ENCODE measurements around the gene DROSHA.

DROSHA gene

GRCh38 chr5:31523041-31523440, 8.9 kb downstream of the DROSHA start:
- DNase-seq = no peak

DNA sequence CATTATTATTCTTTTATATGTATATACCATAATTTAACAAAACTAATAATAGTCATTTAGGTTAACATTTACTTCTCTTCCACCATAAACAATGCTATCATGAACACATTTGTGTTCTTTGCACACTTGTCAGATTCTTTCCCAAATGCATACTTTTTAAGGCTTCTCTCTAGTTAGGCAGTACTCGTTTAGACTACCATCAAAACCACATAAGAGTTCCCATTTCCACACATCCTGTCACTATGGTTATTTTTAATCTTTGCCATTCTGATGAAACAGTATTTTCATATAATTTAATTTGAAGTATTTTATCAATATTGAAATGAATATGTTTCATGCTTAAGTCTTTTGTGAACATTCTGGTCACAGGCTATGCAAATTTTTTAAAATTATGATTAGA, 15.1 kb downstream of the DROSHA start:
- no peak for DNase-seq

GRCh38 chr5:31511305-31511704, 20.6 kb downstream of the DROSHA start:
- no peak for DNase-seq

- DNase-seq = peak in 5 of 56 donors; percentile 4 to 31 (median 21)
Measured at GRCh38 chr5:31504529-31504928, 27.4 kb downstream of the DROSHA start.

DNA sequence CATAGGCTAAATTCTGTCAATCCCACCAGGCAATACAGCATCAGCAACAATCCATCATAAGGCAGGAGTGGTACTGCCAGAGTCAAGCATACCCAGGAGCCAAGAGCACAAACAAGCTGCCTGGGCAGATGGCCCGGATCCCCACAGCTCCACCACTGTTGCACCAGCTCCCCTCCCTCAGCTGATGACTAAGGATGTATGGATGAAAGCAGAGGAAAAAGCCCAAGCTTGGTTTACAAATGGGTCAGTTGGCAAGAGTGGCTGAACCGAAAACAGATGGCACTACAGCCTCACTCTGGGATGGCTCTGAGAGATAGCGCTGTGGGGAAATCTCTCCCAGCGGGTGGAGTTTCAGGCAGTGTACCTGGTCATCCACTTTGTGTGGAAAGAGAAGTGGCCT, 29.4 kb downstream of the DROSHA start:
- DNase-seq = no peak

GRCh38 chr5:31500256-31500655, 31.6 kb downstream of the DROSHA start:
- DNase-seq = no peak

- DNase-seq = no peak
Measured at GRCh38 chr5:31496891-31497290, 35.0 kb downstream of the DROSHA start.

DNA sequence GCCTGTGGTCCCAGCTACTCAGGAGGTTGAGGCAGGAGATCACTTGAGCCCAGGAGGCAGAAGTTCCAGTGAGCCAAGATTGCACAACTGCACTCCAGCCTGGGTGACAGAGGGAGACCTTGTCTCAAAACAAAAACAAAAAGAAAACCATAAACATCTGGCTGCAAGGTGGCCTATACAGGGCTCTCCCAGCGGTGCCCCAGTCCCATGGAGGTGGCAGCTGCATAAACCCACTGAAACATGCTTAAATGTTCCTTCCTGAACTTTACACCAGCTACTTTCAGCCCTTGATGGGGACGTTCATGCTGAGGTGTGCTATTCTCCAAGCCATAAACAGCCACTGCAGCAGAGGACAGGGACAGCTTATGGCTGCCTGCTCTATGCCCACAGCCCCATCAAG, 35.6 kb downstream of the DROSHA start:
- DNase-seq = no peak

DNA sequence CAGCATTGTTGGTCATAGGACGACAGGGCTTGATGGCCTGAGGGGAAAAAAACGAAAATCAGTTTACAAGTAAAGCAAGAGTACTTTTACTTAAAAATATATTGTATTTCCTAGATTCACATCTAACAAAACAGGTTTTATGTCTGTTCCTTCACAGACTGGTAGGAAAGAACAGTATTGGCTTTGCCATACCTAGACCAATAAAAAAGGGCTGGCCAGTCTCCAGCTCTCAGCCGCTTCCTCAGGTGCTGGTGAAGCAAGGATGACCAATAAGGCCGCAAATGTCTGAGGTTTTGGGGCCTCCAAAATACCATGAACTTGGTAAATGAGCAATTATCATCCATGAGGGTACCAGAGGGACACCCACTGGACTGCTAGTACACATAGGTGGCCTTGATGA, 36.6 kb downstream of the DROSHA start:
- DNase-seq = no peak

DNA sequence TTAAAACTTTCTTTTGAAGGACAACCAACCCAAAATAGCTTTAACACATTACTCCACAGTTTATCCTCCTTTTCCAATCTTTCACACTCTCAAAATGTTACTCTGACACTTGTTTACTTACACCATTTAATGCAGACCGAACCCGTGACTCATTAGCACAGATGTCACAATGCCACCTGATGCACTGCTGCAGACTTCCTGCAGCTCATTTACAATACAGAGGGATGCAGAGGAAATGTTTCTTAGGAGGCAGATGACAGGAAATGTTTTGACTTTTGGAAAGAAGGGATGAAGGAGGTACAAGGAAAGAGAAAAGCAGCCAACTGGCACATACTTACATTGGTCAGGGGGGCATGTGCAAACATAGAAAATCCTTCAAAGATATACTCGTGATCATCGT, 39.0 kb downstream of the DROSHA start:
- DNase-seq = no peak

DNA sequence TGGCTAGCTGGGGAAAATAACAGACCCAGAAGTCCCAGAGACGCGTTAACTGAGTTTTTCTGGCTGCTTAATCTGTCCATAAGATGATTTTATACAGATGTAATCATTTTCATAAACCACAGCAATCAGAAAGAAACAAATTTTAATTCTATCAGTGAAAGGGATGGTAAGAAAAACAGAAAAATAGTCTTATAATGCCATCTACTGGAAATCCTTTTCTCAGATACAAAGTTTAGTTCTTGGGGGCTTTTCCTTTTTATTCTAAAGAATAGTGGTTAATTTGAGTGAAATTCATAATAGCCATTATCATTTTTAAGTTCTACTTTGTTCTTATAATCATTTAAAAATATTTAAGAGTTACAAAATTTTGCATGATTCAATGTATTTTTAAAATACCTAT, 44.4 kb downstream of the DROSHA start:
- no peak for DNase-seq

- no peak for DNase-seq
Measured at GRCh38 chr5:31486441-31486840, 45.5 kb downstream of the DROSHA start.

- no peak for DNase-seq
Measured at GRCh38 chr5:31485376-31486207, 46.3 kb downstream of the DROSHA start.

DNA sequence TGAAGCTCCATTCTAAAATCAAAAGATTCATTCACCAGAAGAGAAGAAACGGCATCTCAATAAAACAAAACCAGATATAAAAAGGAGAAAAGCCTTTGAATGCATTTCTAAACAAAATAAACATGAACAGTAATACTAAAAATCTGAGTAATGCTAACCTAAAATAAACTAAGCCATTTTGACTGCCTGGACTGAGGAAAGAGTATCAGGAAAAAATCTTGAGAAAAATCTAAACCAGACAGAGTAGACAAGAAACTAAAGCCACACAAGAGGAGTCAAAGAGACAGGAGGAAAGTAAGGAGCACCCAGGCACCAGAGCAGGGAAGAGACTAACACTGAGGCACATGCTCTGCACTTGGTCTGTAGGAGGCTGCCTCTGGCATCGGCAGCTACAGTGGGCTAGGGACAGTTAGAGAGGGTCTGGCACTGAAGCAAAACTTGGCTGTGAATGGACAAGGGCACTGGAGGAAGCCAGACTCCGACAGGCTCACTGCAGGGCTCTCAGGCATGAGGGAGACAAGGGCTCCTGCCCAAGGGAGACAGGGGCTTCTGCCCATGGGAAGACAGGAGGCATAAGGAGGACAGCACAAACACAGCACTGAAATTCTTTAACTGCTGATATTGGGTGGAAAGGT, 50.2 kb downstream of the DROSHA start:
- DNase-seq = peak in 1 of 56 donors; percentile 9

DNA sequence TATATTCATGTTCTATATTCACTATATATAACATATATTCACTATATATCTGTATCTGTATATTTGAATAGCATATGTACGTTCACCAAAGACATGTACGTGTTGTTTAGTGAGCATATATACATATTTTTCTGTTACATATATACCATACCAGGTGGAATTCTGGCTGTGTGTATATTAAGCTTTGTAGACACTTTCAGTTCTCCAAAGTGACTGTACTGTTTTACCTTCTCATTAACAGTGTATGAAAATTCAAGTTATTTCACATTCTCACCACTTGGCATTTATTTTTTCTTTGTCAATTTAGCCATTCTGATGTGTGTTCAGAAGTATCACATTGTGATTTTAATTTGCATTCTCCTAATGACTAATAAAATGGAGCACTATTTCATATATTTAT, 52.2 kb downstream of the DROSHA start:
- DNase-seq = no peak

- no peak for DNase-seq
Measured at GRCh38 chr5:31478901-31479300, 53.0 kb downstream of the DROSHA start.

DNA sequence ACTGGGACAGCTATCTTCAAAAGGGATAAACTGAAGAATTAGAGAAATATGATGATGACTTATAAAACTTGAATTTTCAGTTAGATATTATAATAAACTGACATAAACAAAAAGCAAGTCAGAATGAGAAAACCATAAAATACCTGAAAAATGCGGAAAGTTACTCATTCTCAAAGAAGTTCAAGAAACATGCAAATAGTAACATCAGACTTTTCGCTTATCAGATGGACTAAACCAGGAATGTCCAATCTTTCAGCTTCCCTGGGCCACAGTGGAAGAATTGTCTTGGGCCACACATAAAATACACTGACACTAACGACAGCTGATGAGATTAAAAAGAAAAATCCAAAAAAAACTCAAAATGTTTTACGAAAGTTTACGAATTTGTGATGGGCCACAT, 53.9 kb downstream of the DROSHA start:
- DNase-seq = no peak

DNA sequence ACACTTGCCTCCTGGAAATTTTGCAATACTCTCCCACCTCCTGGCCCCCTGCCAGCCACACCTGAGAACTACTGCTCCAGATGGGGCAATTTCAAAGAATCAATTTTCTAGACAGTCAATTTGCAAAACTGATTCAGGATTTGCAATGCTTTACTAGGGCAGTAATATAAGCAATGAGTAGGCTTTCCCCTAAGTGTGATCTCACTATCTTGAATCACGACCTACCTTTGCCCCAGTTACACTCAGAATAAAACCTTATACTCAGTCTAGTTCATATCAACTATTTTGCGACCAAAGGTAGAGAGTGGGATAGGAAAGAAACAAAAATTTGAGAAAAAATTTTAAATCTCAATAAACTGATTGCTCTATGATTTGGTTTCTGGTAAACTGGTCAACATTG, 54.4 kb downstream of the DROSHA start:
- DNase-seq = no peak

DNA sequence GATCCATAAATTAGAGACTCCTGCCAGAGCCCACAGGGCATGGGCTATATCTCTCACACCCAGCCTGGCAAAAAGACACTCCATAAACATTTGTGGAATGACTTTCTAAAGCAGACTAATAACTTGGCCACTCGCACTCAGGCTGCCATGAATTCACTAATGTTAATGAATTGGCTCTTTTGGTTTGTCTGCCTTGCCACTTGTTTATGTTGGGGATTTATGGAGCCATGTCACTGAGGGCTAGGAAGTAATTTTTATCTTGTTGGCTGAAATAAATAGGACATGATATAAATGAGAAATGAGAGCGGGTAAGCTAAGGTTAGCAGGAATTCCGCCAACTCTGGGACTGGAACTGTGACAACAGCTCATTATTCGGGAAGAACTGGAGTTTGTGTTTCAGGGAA, 55.2 kb downstream of the DROSHA start:
- peak in 9 of 56 donors; percentile 3 to 33 (median 6) for DNase-seq

- DNase-seq = no peak
Measured at GRCh38 chr5:31471916-31472315, 60.0 kb downstream of the DROSHA start.

DNA sequence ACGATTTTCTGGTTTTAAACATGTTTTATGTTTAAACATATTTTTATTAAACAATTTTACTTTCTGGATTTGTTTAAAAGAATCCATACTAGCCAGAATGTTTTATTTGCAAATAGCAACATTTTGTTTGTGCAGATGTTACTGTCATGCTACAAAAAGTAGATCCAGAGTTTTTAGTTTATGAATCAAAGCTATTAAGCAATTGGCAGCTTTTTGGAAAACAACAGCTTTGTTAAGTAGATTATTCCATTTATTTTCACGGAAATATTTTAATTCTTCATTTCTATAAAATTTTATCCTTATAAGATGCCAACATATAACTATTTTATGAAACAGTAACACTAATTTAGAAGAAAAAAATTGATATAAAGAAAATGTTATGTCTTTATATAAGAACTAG, 60.9 kb downstream of the DROSHA start:
- no peak for DNase-seq

- no peak for DNase-seq
Measured at GRCh38 chr5:31470608-31471007, 61.3 kb downstream of the DROSHA start.

- DNase-seq = no peak
Measured at GRCh38 chr5:31469886-31470285, 62.0 kb downstream of the DROSHA start.
